ENCODE data around the gene GPR156.

GRCh38 chr3:120137548-120137947 is 147.5 kb downstream of the GPR156 start:
- TF ChIP-seq CTCF (IDR thresholded peaks at IDR 0.05), result no peak
- TF ChIP-seq POLR2A (IDR thresholded peaks at IDR 0.05), result no peak

All from breast epithelium (tissue), 3 donors.